ENCODE results near the gene TBL1Y. TPM values are rescaled to one million over a fixed set of nuclear protein-coding genes. Genes with fewer than 3 reads are reported as not detected.

Gene TBL1Y
- total RNA-seq, 1 donor from 2014 or later = 0.64 TPM

- no peaks in the 10 kb centered on the region for H3K79me2 ChIP-seq (ENCODE audit: insufficient read depth, low read length)
- H3K4me2 ChIP-seq (ENCODE audit: low read length) = no peak overlapping the region
- no peaks in the 10 kb centered on the region for H3K4me1 ChIP-seq (ENCODE audit: insufficient read depth, low read length)
- Mint-ChIP-seq H3K9me3 (ENCODE audit: unreplicated experiment) (peaks cover 6% of the 10 kb centered on the region), H3K27me3 (ENCODE audit: low read depth, unreplicated experiment) (no peaks in the 10 kb centered on the region), H3K36me3 (ENCODE audit: low read depth, unreplicated experiment) (no peaks in the 10 kb centered on the region), H3K27ac (ENCODE audit: unreplicated experiment) (no peak overlapping the region), H3K4me1 (ENCODE audit: low read depth, unreplicated experiment) (no peaks in the 10 kb centered on the region), H3K4me3 (ENCODE audit: unreplicated experiment) (no peak overlapping the region)
- no peak overlapping the region for H3K4me3 ChIP-seq (ENCODE audit: insufficient read depth, low read depth, low read length)
- no peaks in the 10 kb centered on the region for H4K20me1 ChIP-seq (ENCODE audit: insufficient read depth, low read length)
- DNase-seq (ENCODE audit: low read depth) (no peak), FAIRE-seq (no peak)
- H2AFZ ChIP-seq (ENCODE audit: low read depth, low read length) = no peak overlapping the region
- no peaks in the 10 kb centered on the region for H3K9me3 ChIP-seq (ENCODE audit: insufficient read depth, low read depth, low read length)
- H3K27me3 ChIP-seq (ENCODE audit: insufficient read depth, low read length) = no peaks in the 10 kb centered on the region
- no peak overlapping the region for H3K27ac ChIP-seq (ENCODE audit: low read depth, low read length)
- no peak for TF ChIP-seq EZH2 (IDR thresholded peaks at IDR 0.05; ENCODE audit: insufficient read depth, low read length)
- no peak for TF ChIP-seq CTCF (IDR thresholded peaks at IDR 0.05; ENCODE audit: insufficient read depth, low read depth, low read length)
- H3K36me3 ChIP-seq (ENCODE audit: insufficient read depth, low read length) = no peaks in the 10 kb centered on the region
- H3K9ac ChIP-seq (ENCODE audit: low read length) = no peak overlapping the region
Observed at GRCh38 chrY:6921061-6921460, 10.6 kb downstream of the TBL1Y start.

GRCh38 chrY:6928265-6928664 is 17.8 kb downstream of the TBL1Y start:
- TF ChIP-seq EZH2 (IDR thresholded peaks at IDR 0.05; ENCODE audit: insufficient read depth, low read length) = no peak
- TF ChIP-seq CTCF (IDR thresholded peaks at IDR 0.05; ENCODE audit: insufficient read depth, low read depth, low read length) = no peak
- H3K36me3 ChIP-seq (ENCODE audit: insufficient read depth, low read length) = no peaks in the 10 kb centered on the region
- FAIRE-seq = no peak

GRCh38 chrY:6929237-6929636 is 18.7 kb downstream of the TBL1Y start:
- Histone ChIP-seq H3K4me3 (ENCODE audit: insufficient read depth, low read depth, low read length) (no peak overlapping the region), H3K27me3 (ENCODE audit: insufficient read depth, low read length) (no peaks in the 10 kb centered on the region), H3K27ac (ENCODE audit: low read depth, low read length) (no peak overlapping the region), H3K36me3 (ENCODE audit: insufficient read depth, low read length) (no peaks in the 10 kb centered on the region), H4K20me1 (ENCODE audit: insufficient read depth, low read length) (no peaks in the 10 kb centered on the region), H2AFZ (ENCODE audit: low read depth, low read length) (no peak overlapping the region), H3K4me1 (ENCODE audit: insufficient read depth, low read length) (no peaks in the 10 kb centered on the region), H3K79me2 (ENCODE audit: insufficient read depth, low read length) (no peaks in the 10 kb centered on the region), H3K4me2 (ENCODE audit: low read length) (no peak overlapping the region), H3K9ac (ENCODE audit: low read length) (no peak overlapping the region), H3K9me3 (ENCODE audit: insufficient read depth, low read depth, low read length) (no peaks in the 10 kb centered on the region)
- FAIRE-seq (no peak), DNase-seq (ENCODE audit: low read depth) (no peak)
- H3K4me3 Mint-ChIP-seq (ENCODE audit: unreplicated experiment) = no peak overlapping the region
- H3K4me1 Mint-ChIP-seq (ENCODE audit: low read depth, unreplicated experiment) = no peaks in the 10 kb centered on the region
- TF ChIP-seq CTCF (IDR thresholded peaks at IDR 0.05; ENCODE audit: insufficient read depth, low read depth, low read length) (no peak), EZH2 (IDR thresholded peaks at IDR 0.05; ENCODE audit: insufficient read depth, low read length) (no peak)
- no peak overlapping the region for H3K27ac Mint-ChIP-seq (ENCODE audit: unreplicated experiment)
- no peaks in the 10 kb centered on the region for H3K36me3 Mint-ChIP-seq (ENCODE audit: low read depth, unreplicated experiment)
- H3K27me3 Mint-ChIP-seq (ENCODE audit: low read depth, unreplicated experiment) = no peaks in the 10 kb centered on the region
- H3K9me3 Mint-ChIP-seq (ENCODE audit: unreplicated experiment) = no peaks in the 10 kb centered on the region

More at GRCh38 chrY:6928265-6928664, 17.8 kb downstream of the TBL1Y start:
- DNase-seq (ENCODE audit: low read depth) = no peak
- Histone ChIP-seq H3K79me2 (ENCODE audit: insufficient read depth, low read length) (no peaks in the 10 kb centered on the region), H3K27ac (ENCODE audit: low read depth, low read length) (no peak overlapping the region), H4K20me1 (ENCODE audit: insufficient read depth, low read length) (no peaks in the 10 kb centered on the region), H3K4me3 (ENCODE audit: insufficient read depth, low read depth, low read length) (no peak overlapping the region), H3K27me3 (ENCODE audit: insufficient read depth, low read length) (no peaks in the 10 kb centered on the region), H3K4me1 (ENCODE audit: insufficient read depth, low read length) (no peaks in the 10 kb centered on the region), H3K4me2 (ENCODE audit: low read length) (no peak overlapping the region), H3K9ac (ENCODE audit: low read length) (no peak overlapping the region), H3K9me3 (ENCODE audit: insufficient read depth, low read depth, low read length) (no peaks in the 10 kb centered on the region), H2AFZ (ENCODE audit: low read depth, low read length) (no peak overlapping the region)
- Mint-ChIP-seq H3K27me3 (ENCODE audit: low read depth, unreplicated experiment) (no peaks in the 10 kb centered on the region), H3K27ac (ENCODE audit: unreplicated experiment) (no peak overlapping the region), H3K4me1 (ENCODE audit: low read depth, unreplicated experiment) (no peaks in the 10 kb centered on the region), H3K36me3 (ENCODE audit: low read depth, unreplicated experiment) (no peaks in the 10 kb centered on the region), H3K9me3 (ENCODE audit: unreplicated experiment) (no peaks in the 10 kb centered on the region), H3K4me3 (ENCODE audit: unreplicated experiment) (no peak overlapping the region)

Data from astrocyte (in vitro differentiated cells and primary cell).